ENCODE data around the gene ZNF592.

The ZNF592 gene

DNA sequence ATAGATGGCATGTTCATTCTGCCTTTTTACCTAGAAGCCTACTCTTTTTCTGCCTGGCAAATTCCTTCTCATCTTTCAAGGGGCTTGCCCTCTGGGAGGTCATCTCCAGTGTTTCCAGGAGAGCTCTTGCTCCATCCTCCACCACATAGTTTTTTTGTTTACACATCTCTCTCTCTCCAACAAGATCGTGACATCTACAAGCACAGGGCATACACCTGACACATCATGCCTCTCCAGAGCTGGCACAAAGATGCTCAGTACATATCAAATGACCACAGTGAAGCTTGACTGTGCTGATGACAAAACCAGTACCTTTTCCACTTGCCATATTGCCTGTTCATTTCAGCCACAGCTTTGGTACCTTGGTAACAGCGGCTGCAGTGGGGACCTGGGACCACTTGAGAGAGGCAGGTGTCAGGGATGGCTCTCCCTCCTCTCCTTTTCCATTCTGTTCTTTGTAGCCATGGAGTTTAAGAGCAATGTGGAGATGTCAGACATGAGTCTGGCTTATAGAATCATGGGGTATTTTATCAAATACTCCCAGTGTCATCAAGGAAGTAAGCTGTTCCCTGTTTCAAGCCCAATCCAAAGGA is 84.2 kb downstream of the ZNF592 start:
- no peak for DNase-seq

- DNase-seq = no peak
Observed at GRCh38 chr15:84833447-84834228, 85.2 kb downstream of the ZNF592 start.

DNA sequence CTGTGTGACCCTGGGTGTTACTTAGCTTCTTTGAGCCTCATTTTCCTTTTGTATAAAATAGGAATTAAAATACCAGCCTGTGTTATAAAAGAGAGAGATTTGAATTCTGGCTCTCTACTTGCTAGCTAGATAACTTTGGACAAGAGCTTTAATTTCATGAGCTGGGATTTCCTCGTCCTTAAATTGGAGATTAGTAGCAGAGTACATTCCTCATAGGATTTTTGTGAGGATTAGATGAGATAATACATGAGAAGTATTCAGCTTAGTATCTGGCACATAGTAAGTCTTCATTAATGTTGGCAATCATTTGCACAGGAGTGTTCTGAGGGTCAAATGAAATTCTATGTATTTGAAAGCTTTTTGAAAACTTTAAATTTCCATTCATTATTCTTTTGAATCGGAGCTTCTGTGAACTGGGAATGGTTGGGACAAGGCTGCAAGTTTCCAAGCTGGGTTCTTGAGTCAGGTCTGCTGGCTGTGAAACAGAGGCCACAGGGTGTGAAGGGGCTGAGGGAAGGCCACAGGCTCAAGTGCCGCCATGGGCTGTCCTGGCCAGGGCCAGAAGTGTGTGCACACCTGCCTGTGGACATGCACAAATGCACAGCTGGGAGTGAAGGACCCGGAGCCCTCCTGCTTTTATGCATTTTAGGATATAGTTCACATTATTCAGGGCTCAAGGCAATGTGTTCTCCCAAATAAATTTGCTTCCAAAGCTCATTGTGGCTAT is 86.0 kb downstream of the ZNF592 start:
- no peak for DNase-seq

DNA sequence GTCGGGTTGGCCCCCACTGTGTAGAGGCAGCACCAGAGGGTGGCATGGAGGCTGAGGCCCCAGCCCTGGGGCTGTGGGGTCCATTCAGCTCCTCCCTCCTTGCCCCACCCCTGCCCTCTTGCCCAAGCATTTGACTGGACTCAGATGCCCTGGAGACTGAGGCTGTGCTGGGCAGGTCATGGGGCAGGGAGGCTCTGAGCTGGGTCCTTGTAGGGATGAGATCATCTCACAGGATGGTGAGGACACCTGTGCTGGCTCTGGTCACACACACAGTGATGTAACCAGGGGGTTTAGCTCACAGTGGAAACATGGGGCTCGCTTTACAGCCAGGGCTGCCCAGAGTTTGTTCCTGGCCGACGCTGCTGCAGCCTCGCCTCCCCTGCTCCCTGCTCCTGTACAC is 86.6 kb downstream of the ZNF592 start:
- DNase-seq = no peak

DNA sequence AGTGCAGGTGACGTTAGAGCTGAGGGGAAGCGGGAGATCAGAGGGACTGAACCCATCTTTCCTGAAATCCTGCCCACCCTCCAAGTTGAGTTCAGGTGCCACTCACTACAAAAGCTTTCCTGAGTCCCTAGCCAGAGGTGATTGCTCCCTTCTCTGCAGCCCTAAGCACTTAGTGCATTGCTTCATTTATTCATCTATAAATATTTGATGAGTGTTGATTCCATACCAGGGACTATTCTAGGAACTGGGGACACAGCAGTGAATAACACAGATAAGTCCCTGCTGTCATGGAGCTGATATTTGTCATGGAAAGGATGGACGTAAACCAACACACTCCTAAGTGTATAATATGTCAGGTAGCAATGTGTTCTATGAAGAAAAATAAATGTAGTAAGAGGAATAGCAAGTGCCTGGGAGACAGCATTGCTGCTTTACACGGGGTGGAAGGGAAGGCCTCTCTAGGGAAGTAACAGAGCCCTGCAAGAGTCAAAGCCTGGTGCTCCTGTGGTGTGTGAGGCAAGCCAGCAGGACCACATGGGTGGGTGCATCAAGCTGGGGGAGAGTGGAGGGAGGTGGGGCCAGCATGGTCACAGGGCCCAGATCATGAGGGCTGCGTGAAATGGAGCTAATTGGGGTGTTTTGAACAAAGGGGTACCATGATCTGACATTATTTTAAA is 87.4 kb downstream of the ZNF592 start:
- no peak for DNase-seq

GRCh38 chr15:84836844-84837243 is 88.5 kb downstream of the ZNF592 start:
- no peak for DNase-seq

- DNase-seq = no peak
Observed at GRCh38 chr15:84839714-84840113, 91.3 kb downstream of the ZNF592 start.

DNA sequence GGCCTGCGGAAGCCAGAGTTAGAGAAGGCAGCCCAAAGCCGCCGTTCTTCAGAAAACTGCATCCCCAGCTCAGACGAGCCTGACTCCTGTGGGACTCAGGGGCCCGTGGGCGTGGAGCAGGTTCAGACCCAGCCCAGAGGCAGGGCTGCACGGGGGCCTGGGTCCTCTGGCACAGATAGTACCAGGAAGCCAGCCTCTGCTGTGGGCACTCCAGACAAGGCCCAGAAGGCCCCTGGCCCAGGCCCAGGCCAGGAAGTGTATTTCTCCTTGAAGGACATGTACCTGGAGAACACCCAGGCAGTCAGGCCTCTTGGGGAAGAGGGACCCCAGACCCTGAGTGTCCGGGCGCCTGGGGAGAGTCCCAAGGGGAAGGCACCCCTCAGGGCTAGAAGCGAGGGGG is 91.9 kb downstream of the ZNF592 start:
- no peak for DNase-seq

DNA sequence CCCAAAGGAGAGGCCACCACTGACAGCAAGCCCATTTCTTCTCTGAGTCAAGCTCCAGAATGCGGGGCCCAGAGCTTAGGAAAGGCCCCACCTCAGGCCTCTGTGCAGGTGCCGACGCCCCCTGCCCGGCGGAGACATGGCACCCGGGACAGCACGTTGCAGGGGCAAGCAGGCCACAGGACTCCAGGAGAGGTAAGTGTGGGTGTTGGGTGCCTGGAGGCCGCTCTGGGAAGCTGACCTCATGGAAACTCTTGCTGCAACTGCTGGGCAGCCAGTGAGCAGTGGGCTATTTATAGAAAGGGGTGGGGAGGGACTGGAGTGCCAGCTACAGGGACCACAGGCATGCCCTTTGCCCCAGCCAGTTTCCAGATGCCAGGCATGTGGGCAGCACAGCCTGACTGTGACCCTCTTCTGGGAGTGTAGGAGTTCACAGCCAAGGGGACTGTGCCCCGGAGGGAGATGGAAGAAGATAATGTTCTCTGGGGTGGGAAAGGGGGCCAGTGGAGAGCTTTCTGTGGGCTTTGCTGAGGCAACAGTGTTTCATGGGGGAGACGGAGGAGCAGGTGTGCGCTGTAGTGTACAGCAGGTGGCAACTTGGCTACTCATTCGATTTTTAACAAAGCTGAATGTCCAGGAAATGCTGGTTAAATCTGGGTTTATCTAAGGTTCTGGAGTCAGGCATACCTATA is 92.5 kb downstream of the ZNF592 start:
- no peak for DNase-seq

- DNase-seq = no peak
Observed at GRCh38 chr15:84842781-84843180, 94.4 kb downstream of the ZNF592 start.

GRCh38 chr15:84844964-84845363 is 96.6 kb downstream of the ZNF592 start:
- DNase-seq = no peak

- peak; percentile 10 for DNase-seq
Observed at GRCh38 chr15:84845631-84846030, 97.2 kb downstream of the ZNF592 start.

GRCh38 chr15:84846269-84846668 is 97.9 kb downstream of the ZNF592 start:
- no peak for DNase-seq

- DNase-seq = no peak
Observed at GRCh38 chr15:84847382-84847781, 99.0 kb downstream of the ZNF592 start.

GRCh38 chr15:84852212-84852611 is 103.8 kb downstream of the ZNF592 start:
- no peak for DNase-seq

GRCh38 chr15:84855136-84855535 is 106.7 kb downstream of the ZNF592 start:
- DNase-seq = no peak

- DNase-seq = no peak
Observed at GRCh38 chr15:84855765-84856164, 107.4 kb downstream of the ZNF592 start.
